ENCODE data around the gene MYCBP.
"Not testable (repeated sequence)": the region's sequence is repeated elsewhere in the genome, so short reads cannot be mapped to it uniquely, and the experiment has no call there.

MYCBP gene

GRCh38 chr1:38873027-38873969, at the start of gene MYCBP:
Gene MYCBP, minus strand, starts transcription at chr1:38873348. Its CDS starts 43 bp downstream, at chr1:38873305.
- DNase-seq = peak; percentile 98

- DNase-seq = peak; percentile 16
Measured at GRCh38 chr1:38919130-38919529, 46.0 kb upstream of the MYCBP start.

GRCh38 chr1:38918568-38918967, 45.4 kb upstream of the MYCBP start:
- DNase-seq = no peak

GRCh38 chr1:38917772-38918171, 44.6 kb upstream of the MYCBP start:
- DNase-seq = no peak

GRCh38 chr1:38917337-38917736, 44.2 kb upstream of the MYCBP start:
- no peak for DNase-seq

- no peak for DNase-seq
Measured at GRCh38 chr1:38915352-38915948, 42.3 kb upstream of the MYCBP start.

- not testable (repeated sequence) for DNase-seq
Measured at GRCh38 chr1:38914908-38915307, 41.8 kb upstream of the MYCBP start.

GRCh38 chr1:38908821-38909220, 35.7 kb upstream of the MYCBP start:
- DNase-seq = no peak

- no peak for DNase-seq
Measured at GRCh38 chr1:38905985-38906384, 32.8 kb upstream of the MYCBP start.

- no peak for DNase-seq
Measured at GRCh38 chr1:38899560-38899959, 26.4 kb upstream of the MYCBP start.

GRCh38 chr1:38898653-38899230, 25.6 kb upstream of the MYCBP start:
- DNase-seq = no peak

GRCh38 chr1:38896169-38896568, 23.0 kb upstream of the MYCBP start:
- no peak for DNase-seq

- no peak for DNase-seq
Measured at GRCh38 chr1:38892976-38893375, 19.8 kb upstream of the MYCBP start.

- DNase-seq = no peak
Measured at GRCh38 chr1:38891753-38892152, 18.6 kb upstream of the MYCBP start.

- DNase-seq = no peak
Measured at GRCh38 chr1:38889589-38889988, 16.4 kb upstream of the MYCBP start.

- DNase-seq = no peak
Measured at GRCh38 chr1:38888423-38889333, 15.5 kb upstream of the MYCBP start.

GRCh38 chr1:38885092-38885491, 11.9 kb upstream of the MYCBP start:
- DNase-seq = no peak

- no peak for DNase-seq
Measured at GRCh38 chr1:38881487-38881886, 8.3 kb upstream of the MYCBP start, which contains the start of gene GJA9. Gene GJA9, minus strand, starts transcription at chr1:38881587. Its CDS starts 5,489 bp downstream, at chr1:38876098.

GRCh38 chr1:38875811-38876210, 2.7 kb upstream of the MYCBP start:
- DNase-seq = no peak

- no peak for DNase-seq
Measured at GRCh38 chr1:38872401-38873026, 634 bp downstream of the MYCBP start.

GRCh38 chr1:38870996-38871395, 2.2 kb downstream of the MYCBP start:
- no peak for DNase-seq

- DNase-seq = no peak
Measured at GRCh38 chr1:38867208-38867607, 5.9 kb downstream of the MYCBP start.

Data from DMS153 (cell line).